A673 (cell line): ENCODE results near the gene ITGAV. TPM values are rescaled to one million over a fixed set of nuclear protein-coding genes. Genes with fewer than 3 reads are reported as not detected.

Experiments
- BruUV-seq: library from RNA; stranded (reverse); fragments of 400-500 nt; replicated peaks from 2 replicates; lab custom pipeline; 2021; lab: Mats Ljungman, UMichigan
- CTCF ChIA-PET: fragments of 300-600 bp; sonication (Branson Sonifier 250); formaldehyde crosslinking; loops from one replicate; lab custom pipeline; 2022; ENCODE audit warnings: antibody characterized with exemption; lab: Charles Lee
- POLR2A ChIA-PET: fragments of 300-600 bp; sonication (Branson Sonifier 250); formaldehyde crosslinking; loops from one replicate; lab custom pipeline; 2022; ENCODE audit warnings: antibody characterized with exemption; ENCODE audit not compliant: low non-redundant PET; lab: Charles Lee
- DNase-seq: peaks from one replicate; pipeline ENCODE4 v3.0.0-alpha.2; 2015; ENCODE audit warnings: low spot score
- H3K27ac ChIP-seq: fragments of 200-600 bp; sonication (generic); 2 replicates; pipeline ENCODE4 v1.5.1; 2016; ENCODE audit warnings: mixed run types, low read depth, mild to moderate bottlenecking, mixed read lengths, antibody characterized with exemption, low read length; ENCODE audit not compliant: poor library complexity, severe bottlenecking
- H3K27me3 ChIP-seq: fragments of 200-600 bp; sonication (generic); replicated peaks from 2 replicates; pipeline ENCODE4 v1.6.1; 2017; ENCODE audit warnings: mixed run types, low read depth, mild to moderate bottlenecking, mixed read lengths, antibody characterized with exemption, low read length; ENCODE audit not compliant: insufficient read depth, poor library complexity
- H3K36me3 ChIP-seq: fragments of 200-600 bp; sonication (generic); 2 replicates; pipeline ENCODE4 v1.6.1; 2016; ENCODE audit warnings: mixed run types, mild to moderate bottlenecking, mixed read lengths, antibody characterized with exemption, low read length; ENCODE audit not compliant: insufficient read depth, poor library complexity, severe bottlenecking
- H3K4me1 ChIP-seq: fragments of 200-600 bp; sonication (generic); 2 replicates; pipeline ENCODE4 v1.6.1; 2017; ENCODE audit warnings: mixed run types, mild to moderate bottlenecking, mixed read lengths, antibody characterized with exemption, low read length; ENCODE audit not compliant: insufficient read depth, poor library complexity, severe bottlenecking
- H3K4me3 ChIP-seq: fragments of 200-600 bp; sonication (generic); 2 replicates; pipeline ENCODE4 v1.5.1; 2016; ENCODE audit warnings: low read depth, mixed run types, mild to moderate bottlenecking, mixed read lengths, low read length; ENCODE audit not compliant: poor library complexity, severe bottlenecking
- H3K9me3 ChIP-seq: fragments of 200-600 bp; sonication (generic); 2 replicates; pipeline ENCODE4 v1.6.1; 2016; ENCODE audit warnings: mixed run types, low read depth, mild to moderate bottlenecking, mixed read lengths, antibody characterized with exemption, low read length; ENCODE audit not compliant: poor library complexity, severe bottlenecking
- CTCF ChIP-seq: fragments of 300-800, 200-600 bp; sonication (generic); conservative IDR thresholded peaks from 2 replicates; pipeline ENCODE4 v1.5.1; 2017; ENCODE audit warnings: low read depth, mild to moderate bottlenecking, antibody characterized with exemption, low read length, moderate library complexity, mixed read lengths
- EZH2 ChIP-seq: fragments of 200-600 bp; sonication (generic); IDR thresholded peaks from 2 replicates; pipeline ENCODE4 v1.6.1; 2017; ENCODE audit warnings: borderline replicate concordance, low read depth, mild to moderate bottlenecking, mixed read lengths, antibody characterized with exemption, low read length; ENCODE audit not compliant: poor library complexity, severe bottlenecking
- intact Hi-C: fragments of 100-400 bp; cut with micrococcal nuclease; formaldehyde crosslinking; loops from one replicate; pipeline ENCODE4 v1.10.0; 2022; ENCODE audit not compliant: unreplicated experiment
- total RNA-seq: library from RNA; stranded (reverse); gene quantifications from 2 replicates; pipeline ENCODE4 v1.2.3, GENCODE V29; 2021

The ITGAV gene
- total RNA-seq, 1 experiment from 2014 or later: 28.4 TPM

GRCh38 chr2:186624276-186624675 lies 34.4 kb downstream of the ITGAV start:
- no peaks in the 10 kb centered on the region for H3K9me3 ChIP-seq
- H3K36me3 ChIP-seq: peaks cover 3% of the 10 kb centered on the region
- H3K4me1 ChIP-seq: no peaks in the 10 kb centered on the region
- intact Hi-C loops: no loop called here
- POLR2A ChIA-PET: no interaction called here
- H3K27me3 ChIP-seq: no peaks in the 10 kb centered on the region
- no peak for TF ChIP-seq EZH2
- no peak for TF ChIP-seq CTCF
- CTCF ChIA-PET: no interaction called here
- no peak overlapping the region for H3K27ac ChIP-seq
- no TSS peak for BruUV-seq
- no peak overlapping the region for H3K4me3 ChIP-seq
- DNase-seq: no peak

GRCh38 chr2:186629250-186629996 lies 39.6 kb downstream of the ITGAV start:
- Histone ChIP-seq H3K27me3 (no peaks in the 10 kb centered on the region), H3K4me1 (no peaks in the 10 kb centered on the region), H3K4me3 (no peak overlapping the region), H3K27ac (no peak overlapping the region), H3K36me3 (no peaks in the 10 kb centered on the region), H3K9me3 (no peaks in the 10 kb centered on the region)
- intact Hi-C loops: no loop called here
- DNase-seq: no peak
- no TSS peak for BruUV-seq
- CTCF ChIA-PET: no interaction called here
- TF ChIP-seq EZH2: no peak
- TF ChIP-seq CTCF: no peak
- POLR2A ChIA-PET: no interaction called here

DNA sequence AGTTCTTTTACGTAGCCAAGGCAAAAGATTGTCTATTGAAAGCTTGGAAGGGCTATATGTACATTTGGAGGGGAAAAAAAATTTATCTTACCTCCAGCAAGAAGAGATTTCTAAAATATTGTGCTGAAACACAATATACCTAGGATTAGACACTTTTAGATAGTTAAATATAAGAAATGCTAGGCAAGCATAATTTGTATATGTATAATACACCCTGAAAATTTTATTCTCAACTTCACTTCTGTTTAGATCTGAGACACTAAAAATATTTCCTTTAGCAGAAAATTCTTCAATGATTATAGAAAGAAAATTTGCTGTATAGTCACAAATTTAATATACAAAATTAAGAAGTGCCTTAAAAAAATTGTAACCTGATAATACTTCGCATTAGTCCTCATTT lies 42.6 kb downstream of the ITGAV start:
- TF ChIP-seq EZH2 (no peak), CTCF (no peak)
- no peak overlapping the region for H3K4me3 ChIP-seq
- DNase-seq: no peak
- no peaks in the 10 kb centered on the region for H3K4me1 ChIP-seq
- no peaks in the 10 kb centered on the region for H3K27me3 ChIP-seq
- H3K9me3 ChIP-seq: no peaks in the 10 kb centered on the region
- POLR2A ChIA-PET: no interaction called here
- no peaks in the 10 kb centered on the region for H3K36me3 ChIP-seq
- BruUV-seq: no TSS peak
- intact Hi-C loops: no loop called here
- CTCF ChIA-PET: no interaction called here
- no peak overlapping the region for H3K27ac ChIP-seq
